Activated CD8-positive, alpha-beta T cell treated with anti-CD3 and anti-CD28 coated beads, Interleukin-2, amount 10 ng/mL, durations not matched to agents 7 days and 5 days (primary cell): ENCODE results near the gene SLC9A5. TPM values are rescaled to one million over a fixed set of nuclear protein-coding genes. Genes with fewer than 3 reads are reported as not detected.

Experiments used
- ATAC-seq: fragments of 150-1000 bp; cut with Tn5 transposase; one replicate; pipeline ENCODE4 v1.10.0; 2021; ENCODE audit warnings: moderate library complexity
- CTCF ChIA-PET: fragments of 350-600 bp; sonication (Branson Sonifier 250); formaldehyde crosslinking; loops from one replicate; lab custom pipeline; 2021; ENCODE audit warnings: antibody characterized with exemption; lab: Charles Lee
- POLR2A ChIA-PET: fragments of 350-600 bp; sonication (Branson Sonifier 250); formaldehyde crosslinking; loops from one replicate; lab custom pipeline; 2021; ENCODE audit warnings: antibody characterized with exemption; lab: Charles Lee
- DNase-seq: peaks from one replicate; pipeline ENCODE4 v3.0.0-alpha.2; 2020
- H3K27ac Mint-ChIP-seq: one replicate; pipeline ENCODE4 v1.8.0; 2021; ENCODE audit warnings: mild to moderate bottlenecking, mixed read lengths
- H3K27me3 Mint-ChIP-seq: one replicate; pipeline ENCODE4 v1.8.0; 2021; ENCODE audit warnings: low read depth, mixed read lengths
- H3K36me3 Mint-ChIP-seq: one replicate; pipeline ENCODE4 v1.8.0; 2021; ENCODE audit warnings: low read depth, mixed read lengths
- H3K4me1 Mint-ChIP-seq: one replicate; pipeline ENCODE4 v1.8.0; 2021; ENCODE audit warnings: low read depth, mixed read lengths
- H3K4me3 Mint-ChIP-seq: one replicate; pipeline ENCODE4 v1.8.0; 2021; ENCODE audit warnings: mild to moderate bottlenecking, mixed read lengths
- H3K9me3 Mint-ChIP-seq: one replicate; pipeline ENCODE4 v1.8.0; 2022; ENCODE audit warnings: mixed read lengths; ENCODE audit not compliant: insufficient read depth
- total RNA-seq, 2 experiments: library from RNA; stranded (reverse); gene quantifications; one replicate each; pipeline ENCODE4 v1.2.3, GENCODE V29; 2021

Gene SLC9A5
- total RNA-seq, 2 experiments from 2014 or later = 3.1 to 4.1 TPM

DNA sequence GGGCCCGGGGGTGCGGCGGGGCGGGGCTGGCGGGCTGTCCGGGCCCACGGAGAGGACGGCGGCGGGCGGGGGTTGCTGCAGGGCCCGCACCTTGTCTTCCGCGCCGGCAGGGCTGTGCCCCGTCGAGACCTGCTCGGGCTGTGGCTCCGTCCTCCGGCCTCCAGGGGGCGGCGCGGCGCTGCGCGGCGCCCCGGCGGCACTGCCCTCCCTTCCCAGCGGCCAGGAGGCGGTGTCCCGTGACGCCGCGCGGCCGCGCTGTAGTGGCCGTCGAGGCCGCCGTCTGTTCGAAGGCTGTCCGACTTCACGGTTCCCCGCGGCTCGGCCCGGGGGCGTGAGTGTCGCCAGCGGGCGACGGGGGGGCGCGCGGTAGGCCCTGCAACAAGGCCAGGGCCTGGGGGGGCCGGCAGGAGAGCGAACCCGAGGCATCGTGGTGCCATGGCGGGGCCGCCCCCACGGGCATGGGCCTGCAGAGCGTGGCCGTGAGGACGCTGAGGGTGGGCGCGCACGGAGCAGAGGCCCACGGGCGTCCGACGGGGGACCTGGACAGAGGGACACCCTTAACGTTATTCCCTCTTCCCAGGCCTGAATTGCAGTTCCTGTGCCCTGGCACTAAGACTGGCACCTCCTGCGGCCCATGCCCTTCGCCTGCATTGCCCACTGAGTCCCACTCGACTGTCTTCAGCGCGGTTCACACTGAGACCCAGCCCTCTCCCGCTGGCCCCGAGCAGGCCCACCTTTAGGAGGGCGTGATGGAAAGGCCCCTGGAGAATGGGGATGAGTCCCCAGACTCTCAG lies 30.7 kb downstream of the SLC9A5 start, which contains the start of gene PLEKHG4:
TSS of gene PLEKHG4 (plus strand) at position 237 of the 794 bp plus-strand sequence. CDS start at position 750, 513 bp downstream.
- Mint-ChIP-seq H3K9me3 (no peaks in the 10 kb centered on the region), H3K27ac (peak within 1 kb of the TSS; percentile 76), H3K36me3 (peaks cover 10% of the 10 kb centered on the region), H3K4me1 (peaks cover 17% of the 10 kb centered on the region), H3K4me3 (peak within 1 kb of the TSS; percentile 81), H3K27me3 (no peaks in the 10 kb centered on the region)
- POLR2A ChIA-PET = interaction anchor here (1.1 to 1.3 kb wide), 2 partner anchors 9 to 30 kb away, joined by 3 read pairs; no protein-coding TSS in a partner anchor
- peak; percentile 96 for ATAC-seq
- peak; percentile 87 for DNase-seq
- CTCF ChIA-PET = interaction anchor here (0.9 to 1.5 kb wide), 8 partner anchors 10 to 103 kb away, joined by 3 to 9 read pairs (median 3); partner anchors contain the start of genes FHOD1, KCTD19, LRRC36 and TMEM208

DNA sequence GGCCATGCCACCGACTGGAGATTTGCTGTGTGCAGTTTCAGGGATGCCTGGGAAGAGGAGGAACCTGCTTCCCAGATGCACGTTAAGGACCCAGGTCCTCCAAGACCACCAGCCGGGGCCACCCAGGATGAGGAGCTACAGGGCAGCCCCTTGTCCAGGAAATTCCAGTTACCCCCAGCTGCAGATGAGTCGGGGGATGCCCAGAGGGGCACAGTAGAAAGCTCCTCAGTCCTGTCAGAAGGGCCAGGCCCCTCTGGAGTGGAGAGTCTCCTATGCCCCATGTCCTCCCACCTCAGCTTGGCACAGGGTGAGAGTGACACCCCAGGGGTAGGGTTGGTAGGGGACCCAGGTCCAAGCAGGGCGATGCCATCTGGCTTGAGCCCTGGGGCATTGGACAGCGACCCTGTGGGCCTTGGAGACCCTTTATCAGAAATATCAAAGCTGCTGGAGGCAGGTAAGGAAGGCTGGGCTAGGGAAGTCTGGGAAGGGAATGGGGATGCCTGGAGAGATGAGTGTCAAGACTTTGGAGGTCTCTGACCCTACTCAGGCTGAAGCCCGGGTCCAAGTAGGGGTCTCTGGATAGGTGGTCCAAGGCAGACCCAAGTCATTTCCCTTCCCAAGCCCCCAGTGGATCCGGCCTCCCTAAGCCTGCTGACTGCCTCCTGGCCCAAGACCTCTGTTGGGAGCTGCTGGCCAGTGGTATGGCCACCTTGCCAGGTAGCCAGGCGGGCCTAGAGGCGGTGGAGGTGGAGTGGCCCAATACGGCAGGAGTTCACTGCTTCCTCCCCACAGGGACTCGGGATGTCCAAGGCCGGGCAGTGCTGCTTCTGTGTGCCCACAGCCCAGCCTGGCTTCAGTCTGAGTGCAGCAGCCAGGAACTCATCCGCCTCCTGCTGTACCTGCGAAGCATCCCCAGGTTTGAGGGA lies 31.6 kb downstream of the SLC9A5 start:
- H3K4me3 Mint-ChIP-seq = peak overlapping the region; percentile 32
- no peak for DNase-seq
- POLR2A ChIA-PET = interaction anchor here (0.6 kb wide), 1 partner anchor 120 kb away, joined by 3 read pairs; no protein-coding TSS in a partner anchor
- H3K27ac Mint-ChIP-seq = peak overlapping the region; percentile 67
- no peak for ATAC-seq
- peaks cover 17% of the 10 kb centered on the region for H3K4me1 Mint-ChIP-seq
- H3K36me3 Mint-ChIP-seq = peaks cover 8% of the 10 kb centered on the region
- H3K9me3 Mint-ChIP-seq = no peaks in the 10 kb centered on the region
- CTCF ChIA-PET = interaction anchor here (1.0 to 1.8 kb wide), 4 partner anchors 11 to 148 kb away, joined by 3 to 7 read pairs (median 4); no protein-coding TSS in a partner anchor
- H3K27me3 Mint-ChIP-seq = no peaks in the 10 kb centered on the region

DNA sequence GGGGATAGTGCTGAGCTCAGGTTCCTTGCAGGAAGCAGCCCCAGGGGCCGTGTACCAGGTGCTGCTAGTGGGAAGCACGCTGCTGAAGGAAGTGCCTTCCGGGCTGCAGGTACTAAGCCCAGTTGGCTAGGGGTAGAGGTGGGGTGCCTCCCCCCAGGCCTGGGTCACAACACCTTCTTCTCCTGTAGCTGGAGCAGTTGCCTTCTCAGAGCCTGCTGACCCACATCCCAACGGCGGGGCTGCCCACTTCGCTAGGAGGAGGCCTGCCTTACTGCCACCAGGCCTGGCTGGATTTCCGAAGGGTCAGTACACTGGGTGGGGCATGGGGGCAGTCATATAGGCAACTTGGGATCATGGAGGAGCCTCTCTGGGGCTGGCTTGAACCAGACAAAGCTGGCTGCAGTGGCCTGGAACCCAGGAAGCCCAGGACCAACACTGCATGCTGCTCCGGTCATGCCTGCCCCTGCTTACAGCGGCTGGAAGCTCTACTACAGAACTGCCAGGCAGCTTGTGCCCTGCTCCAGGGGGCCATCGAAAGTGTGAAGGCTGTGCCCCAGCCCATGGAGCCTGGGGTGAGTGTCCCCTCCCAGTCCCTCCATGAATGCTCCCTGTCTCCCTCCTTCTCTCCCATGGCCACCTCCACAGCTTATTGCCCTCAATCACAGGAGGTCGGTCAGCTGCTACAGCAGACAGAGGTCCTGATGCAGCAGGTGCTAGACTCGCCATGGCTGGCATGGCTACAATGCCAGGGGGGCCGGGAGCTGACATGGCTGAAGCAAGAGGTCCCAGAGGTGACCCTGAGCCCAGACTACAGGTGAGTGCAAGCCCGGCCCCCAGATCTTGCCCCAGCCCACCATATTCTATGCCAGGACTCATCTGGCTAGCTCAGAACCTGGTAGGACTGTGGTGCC lies 33.0 kb downstream of the SLC9A5 start:
- Mint-ChIP-seq H3K4me3 (no peak overlapping the region), H3K27ac (no peak overlapping the region), H3K4me1 (peaks cover 15% of the 10 kb centered on the region), H3K9me3 (no peaks in the 10 kb centered on the region), H3K27me3 (no peaks in the 10 kb centered on the region), H3K36me3 (peaks cover 2% of the 10 kb centered on the region)
- ATAC-seq (no peak), DNase-seq (no peak)
- POLR2A ChIA-PET = interaction anchor here (0.6 to 1.1 kb wide), 3 partner anchors 9 to 132 kb away, joined by 3 to 4 read pairs (median 3); no protein-coding TSS in a partner anchor
- CTCF ChIA-PET = interaction anchor here (0.5 to 1.8 kb wide), 4 partner anchors 45 to 147 kb away, joined by 3 to 5 read pairs (median 4); partner anchors contain the start of genes KCTD19 and LRRC36

DNA sequence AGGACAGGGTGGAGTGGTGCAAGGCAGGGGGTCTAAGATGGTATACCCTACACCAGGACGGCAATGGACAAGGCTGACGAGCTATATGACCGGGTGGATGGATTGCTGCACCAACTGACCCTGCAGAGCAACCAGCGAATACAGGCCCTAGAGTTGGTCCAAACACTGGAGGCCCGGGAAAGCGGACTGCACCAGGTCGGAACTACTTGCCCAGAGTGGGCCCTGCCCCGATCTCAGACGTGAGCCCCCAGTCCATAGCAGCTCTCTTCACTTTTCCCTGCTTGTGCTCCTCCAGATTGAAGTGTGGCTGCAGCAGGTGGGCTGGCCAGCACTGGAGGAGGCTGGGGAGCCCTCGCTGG lies 33.6 kb downstream of the SLC9A5 start:
- Mint-ChIP-seq H3K36me3 (peaks cover 2% of the 10 kb centered on the region), H3K27me3 (no peaks in the 10 kb centered on the region), H3K4me3 (no peak overlapping the region), H3K9me3 (no peaks in the 10 kb centered on the region), H3K27ac (no peak overlapping the region), H3K4me1 (peaks cover 10% of the 10 kb centered on the region)
- DNase-seq (no peak), ATAC-seq (no peak)
- ChIA-PET CTCF (interaction anchor here (0.5 to 1.8 kb wide), 2 partner anchors 95 to 117 kb away, joined by 4 to 5 read pairs; no protein-coding TSS in a partner anchor), POLR2A (interaction anchor here (1.1 kb wide), 1 partner anchor 11 kb away, joined by 4 read pairs; no protein-coding TSS in a partner anchor)

DNA sequence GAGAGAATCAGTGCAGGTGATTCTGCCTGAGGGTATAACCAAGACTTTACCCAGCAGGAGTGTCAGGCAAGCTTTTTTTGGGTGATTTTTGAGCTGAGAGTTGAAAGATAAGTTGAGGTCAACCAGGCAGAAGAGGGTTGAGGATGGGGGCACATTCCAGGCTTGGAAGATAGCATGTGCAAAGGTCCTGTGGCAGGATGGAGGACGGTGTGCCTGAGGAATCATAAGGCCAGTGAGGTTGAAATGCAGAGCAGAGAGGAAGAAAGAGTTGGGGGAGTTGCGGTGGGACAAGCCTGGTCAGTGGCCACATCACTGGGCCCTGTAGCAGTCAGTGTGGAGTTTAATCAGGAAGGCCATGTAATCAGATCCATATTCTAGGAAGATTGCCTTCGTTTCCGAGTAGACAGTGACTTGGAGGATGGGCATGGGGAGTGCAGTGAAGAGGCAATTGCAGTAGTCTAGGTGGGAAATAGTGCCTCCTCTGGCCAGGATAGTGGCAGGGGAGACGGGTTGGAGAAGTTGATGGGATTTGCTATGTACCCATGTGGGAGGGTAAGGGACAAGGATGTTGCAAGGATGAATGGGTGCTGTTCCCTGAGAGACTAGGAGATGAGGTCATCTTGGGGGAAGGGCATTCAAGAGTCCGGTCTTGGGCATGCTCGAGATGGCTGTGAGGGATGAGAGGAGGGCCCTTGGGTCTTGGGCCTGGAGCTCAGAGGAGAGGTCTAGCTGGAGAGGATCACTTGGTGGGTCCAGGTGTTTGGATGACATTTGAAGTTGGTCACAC lies 34.5 kb downstream of the SLC9A5 start:
- ChIA-PET POLR2A (interaction anchor here (0.6 kb wide), 1 partner anchor 37 kb away, joined by 3 read pairs; no protein-coding TSS in a partner anchor), CTCF (no interaction called here)
- H3K9me3 Mint-ChIP-seq = no peaks in the 10 kb centered on the region
- H3K27me3 Mint-ChIP-seq = no peaks in the 10 kb centered on the region
- peaks cover 5% of the 10 kb centered on the region for H3K4me1 Mint-ChIP-seq
- ATAC-seq (no peak), DNase-seq (no peak)
- no peak overlapping the region for H3K4me3 Mint-ChIP-seq
- H3K27ac Mint-ChIP-seq = no peak overlapping the region
- peaks cover 2% of the 10 kb centered on the region for H3K36me3 Mint-ChIP-seq

DNA sequence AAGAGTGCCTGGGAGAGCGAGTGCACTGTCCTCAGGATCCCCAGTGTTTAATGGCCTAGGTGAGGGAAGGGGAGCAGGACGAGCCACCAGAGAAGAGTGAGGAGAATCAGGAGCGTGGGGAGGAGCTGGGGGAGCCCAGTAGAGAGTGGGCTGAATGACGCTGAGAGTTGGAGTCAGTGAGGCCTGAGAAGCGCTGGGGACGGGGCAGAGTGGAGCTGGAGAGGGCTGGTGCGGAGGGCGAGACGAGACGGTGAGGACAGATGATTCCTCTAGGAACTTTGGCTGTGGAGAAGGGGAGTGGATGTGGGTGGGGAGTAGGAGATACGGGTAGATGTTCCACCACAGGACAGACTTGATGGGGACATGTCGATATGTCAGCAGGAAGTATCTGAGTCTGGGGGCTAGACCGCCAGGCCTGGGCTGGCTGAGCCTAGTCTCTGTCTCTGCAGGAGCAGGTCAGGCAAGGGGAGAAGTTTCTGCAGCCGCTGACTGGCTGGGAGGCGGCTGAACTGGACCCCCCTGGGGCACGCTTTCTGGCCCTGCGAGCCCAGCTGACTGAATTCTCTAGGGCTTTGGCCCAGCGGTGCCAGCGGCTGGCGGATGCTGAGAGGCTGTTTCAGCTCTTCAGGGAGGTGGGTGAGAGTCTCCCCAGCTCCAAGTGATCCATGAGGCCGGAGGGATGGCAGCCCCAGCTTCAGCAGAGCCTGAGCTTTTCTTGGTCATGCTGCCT lies 35.2 kb downstream of the SLC9A5 start:
- Mint-ChIP-seq H3K36me3 (peaks cover 2% of the 10 kb centered on the region), H3K4me1 (peaks cover 2% of the 10 kb centered on the region), H3K27me3 (no peaks in the 10 kb centered on the region), H3K4me3 (no peak overlapping the region), H3K9me3 (no peaks in the 10 kb centered on the region), H3K27ac (no peak overlapping the region)
- CTCF ChIA-PET = interaction anchor here (1.1 to 1.7 kb wide), 3 partner anchors 28 to 164 kb away, joined by 3 to 5 read pairs (median 4); no protein-coding TSS in a partner anchor
- POLR2A ChIA-PET = interaction anchor here (0.6 kb wide), 1 partner anchor 37 kb away, joined by 3 read pairs; no protein-coding TSS in a partner anchor
- ATAC-seq (no peak), DNase-seq (no peak)

DNA sequence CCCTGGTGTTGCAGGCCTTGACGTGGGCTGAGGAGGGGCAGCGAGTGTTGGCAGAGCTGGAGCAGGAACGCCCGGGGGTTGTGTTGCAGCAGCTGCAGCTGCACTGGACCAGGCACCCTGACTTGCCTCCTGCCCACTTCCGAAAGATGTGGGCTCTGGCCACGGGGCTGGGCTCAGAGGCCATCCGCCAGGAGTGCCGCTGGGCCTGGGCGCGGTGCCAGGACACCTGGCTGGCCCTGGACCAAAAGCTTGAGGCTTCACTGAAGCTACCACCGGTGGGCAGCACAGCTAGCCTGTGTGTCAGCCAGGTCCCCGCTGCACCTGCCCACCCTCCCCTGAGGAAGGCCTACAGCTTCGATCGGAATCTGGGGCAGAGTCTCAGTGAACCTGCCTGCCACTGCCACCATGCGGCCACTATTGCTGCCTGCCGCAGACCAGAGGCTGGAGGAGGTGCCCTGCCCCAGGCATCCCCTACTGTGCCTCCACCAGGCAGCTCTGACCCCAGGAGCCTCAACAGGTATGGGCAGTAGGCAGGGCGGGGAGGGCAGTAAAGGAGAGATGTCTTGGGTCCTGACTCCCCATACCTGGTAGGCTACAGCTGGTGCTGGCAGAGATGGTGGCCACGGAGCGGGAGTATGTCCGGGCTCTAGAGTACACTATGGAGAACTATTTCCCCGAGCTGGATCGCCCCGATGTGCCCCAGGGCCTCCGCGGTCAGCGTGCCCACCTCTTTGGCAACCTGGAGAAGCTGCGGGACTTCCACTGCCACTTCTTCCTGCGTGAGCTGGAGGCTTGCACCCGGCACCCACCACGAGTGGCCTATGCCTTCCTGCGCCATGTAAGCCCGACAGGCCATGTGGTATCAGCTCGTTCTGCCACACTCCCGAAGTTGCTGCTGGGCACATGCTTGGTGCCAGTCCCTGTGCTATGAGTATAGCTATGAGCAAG lies 36.2 kb downstream of the SLC9A5 start:
- H3K4me3 Mint-ChIP-seq = no peak overlapping the region
- peaks cover 7% of the 10 kb centered on the region for H3K4me1 Mint-ChIP-seq
- ATAC-seq = no peak
- no peak for DNase-seq
- H3K36me3 Mint-ChIP-seq = peaks cover 2% of the 10 kb centered on the region
- no peaks in the 10 kb centered on the region for H3K27me3 Mint-ChIP-seq
- no peaks in the 10 kb centered on the region for H3K9me3 Mint-ChIP-seq
- ChIA-PET CTCF (interaction anchor here (0.5 to 1.7 kb wide), 6 partner anchors 27 to 532 kb away, joined by 3 to 5 read pairs (median 4); no protein-coding TSS in a partner anchor), POLR2A (interaction anchor here (0.8 kb wide), 1 partner anchor 21 kb away, joined by 3 read pairs; no protein-coding TSS in a partner anchor)
- H3K27ac Mint-ChIP-seq = no peak overlapping the region

DNA sequence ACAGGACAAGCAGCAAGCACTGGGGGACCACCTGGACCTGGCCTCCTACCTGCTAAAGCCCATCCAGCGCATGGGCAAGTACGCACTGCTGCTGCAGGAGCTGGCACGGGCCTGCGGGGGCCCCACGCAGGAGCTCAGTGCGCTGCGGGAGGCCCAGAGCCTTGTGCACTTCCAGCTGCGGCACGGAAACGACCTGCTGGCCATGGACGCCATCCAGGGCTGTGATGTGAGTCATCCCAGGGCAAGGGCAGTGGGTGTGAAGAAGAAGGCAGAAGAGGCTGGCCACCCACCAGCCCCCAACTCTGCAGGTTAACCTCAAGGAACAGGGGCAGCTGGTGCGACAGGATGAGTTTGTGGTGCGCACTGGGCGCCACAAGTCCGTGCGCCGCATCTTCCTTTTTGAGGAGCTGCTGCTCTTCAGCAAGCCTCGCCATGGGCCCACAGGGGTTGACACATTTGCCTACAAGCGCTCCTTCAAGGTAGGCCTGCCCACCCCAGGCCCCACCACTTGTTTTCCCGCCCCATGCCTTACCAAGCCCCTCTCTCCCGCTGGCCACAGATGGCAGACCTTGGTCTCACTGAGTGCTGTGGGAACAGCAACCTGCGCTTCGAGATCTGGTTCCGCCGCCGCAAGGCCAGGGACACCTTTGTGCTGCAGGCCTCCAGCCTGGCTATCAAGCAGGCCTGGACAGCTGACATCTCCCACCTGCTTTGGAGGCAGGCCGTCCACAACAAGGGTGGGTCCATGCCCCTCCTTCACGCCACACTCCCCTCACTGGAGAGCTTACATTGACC lies 37.9 kb downstream of the SLC9A5 start:
- peaks cover 14% of the 10 kb centered on the region for H3K4me1 Mint-ChIP-seq
- ChIA-PET CTCF (no interaction called here), POLR2A (no interaction called here)
- DNase-seq = no peak
- no peak for ATAC-seq
- peaks cover 2% of the 10 kb centered on the region for H3K36me3 Mint-ChIP-seq
- no peaks in the 10 kb centered on the region for H3K9me3 Mint-ChIP-seq
- H3K27me3 Mint-ChIP-seq = no peaks in the 10 kb centered on the region
- no peak overlapping the region for H3K4me3 Mint-ChIP-seq
- H3K27ac Mint-ChIP-seq = no peak overlapping the region
